C4-2B (cell line): Measurements from ENCODE around the gene PSAPL1.

Source experiments
- H3K27ac ChIP-seq: fragments of 450-650 bp; 2 replicates; pipeline ENCODE4 v1.5.1; 2017
- CTCF ChIP-seq: fragments of 450-650 bp; conservative IDR thresholded peaks from 2 replicates; pipeline ENCODE4 v1.5.1; 2017; ENCODE audit warnings: mild to moderate bottlenecking
- ZFX ChIP-seq: fragments of 450-650 bp; IDR thresholded peaks from 2 replicates; pipeline ENCODE4 v1.6.1; 2017

Gene PSAPL1

GRCh38 chr4:7431696-7432530 is 2.8 kb downstream of the PSAPL1 start:
- H3K27ac ChIP-seq, result no peak overlapping the region

GRCh38 chr4:7430965-7431695 is 3.6 kb downstream of the PSAPL1 start:
- H3K27ac ChIP-seq, result no peak overlapping the region
- TF ChIP-seq ZFX (no peak), CTCF (no peak)

More at GRCh38 chr4:7431696-7432530, 2.8 kb downstream of the PSAPL1 start:
- TF ChIP-seq CTCF (no peak), ZFX (no peak)

GRCh38 chr4:7430368-7430964 is 4.3 kb downstream of the PSAPL1 start:
- H3K27ac ChIP-seq, result no peak overlapping the region
- TF ChIP-seq CTCF (no peak), ZFX (no peak)

GRCh38 chr4:7429601-7430078 is 5.1 kb downstream of the PSAPL1 start:
- TF ChIP-seq CTCF, result no peak
- no peak for TF ChIP-seq ZFX
- H3K27ac ChIP-seq, result no peak overlapping the region

GRCh38 chr4:7429069-7429416 is 5.7 kb downstream of the PSAPL1 start:
- TF ChIP-seq CTCF, result no peak
- TF ChIP-seq ZFX, result no peak

GRCh38 chr4:7428261-7429068 is 6.3 kb downstream of the PSAPL1 start:
- no peak for TF ChIP-seq ZFX
- no peak for TF ChIP-seq CTCF

More at GRCh38 chr4:7429069-7429416, 5.7 kb downstream of the PSAPL1 start:
- no peak overlapping the region for H3K27ac ChIP-seq

More at GRCh38 chr4:7428261-7429068, 6.3 kb downstream of the PSAPL1 start:
- no peak overlapping the region for H3K27ac ChIP-seq
